ENCODE results near the gene AACS.
"Not testable (repeated sequence)": the region's sequence is repeated elsewhere in the genome, so short reads cannot be mapped to it uniquely, and the experiment has no call there.

AACS gene

GRCh38 chr12:125128439-125129178 lies 63.4 kb downstream of the AACS start:
- DNase-seq, result no peak

GRCh38 chr12:125129179-125129571 lies 63.9 kb downstream of the AACS start:
- no peak for DNase-seq

DNA sequence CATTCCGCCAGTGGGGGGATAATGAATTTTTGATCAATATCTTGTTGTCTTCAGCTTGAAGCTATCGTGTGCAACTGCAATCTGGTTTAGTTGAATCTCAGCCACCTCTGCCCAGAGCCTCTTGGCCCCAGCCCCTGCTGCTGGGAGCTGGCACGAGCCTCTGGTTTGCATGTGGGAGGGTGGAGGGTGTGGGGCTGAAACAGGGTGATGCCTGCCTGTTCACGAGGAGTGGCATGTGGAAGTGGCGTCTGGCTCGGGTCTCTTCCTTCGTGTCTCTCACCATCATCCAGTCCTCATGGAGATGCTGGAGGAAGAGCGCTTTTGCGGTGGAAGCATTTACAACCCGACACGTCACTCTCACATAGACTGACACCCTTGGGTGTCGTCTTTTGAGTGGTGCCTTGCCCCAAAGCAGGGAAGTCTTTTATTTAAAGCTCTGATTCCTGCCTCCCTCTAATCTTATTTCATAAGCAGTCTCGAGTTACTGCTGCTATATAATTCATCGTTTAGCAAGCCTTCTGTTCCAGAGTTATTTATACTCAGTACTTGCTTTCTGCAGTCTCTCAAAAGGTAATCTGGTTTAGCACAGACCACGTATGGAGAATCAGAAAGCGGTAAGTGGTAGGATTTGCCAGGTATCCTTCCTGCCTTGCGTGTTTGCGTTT lies 64.5 kb downstream of the AACS start:
- no peak for DNase-seq

DNA sequence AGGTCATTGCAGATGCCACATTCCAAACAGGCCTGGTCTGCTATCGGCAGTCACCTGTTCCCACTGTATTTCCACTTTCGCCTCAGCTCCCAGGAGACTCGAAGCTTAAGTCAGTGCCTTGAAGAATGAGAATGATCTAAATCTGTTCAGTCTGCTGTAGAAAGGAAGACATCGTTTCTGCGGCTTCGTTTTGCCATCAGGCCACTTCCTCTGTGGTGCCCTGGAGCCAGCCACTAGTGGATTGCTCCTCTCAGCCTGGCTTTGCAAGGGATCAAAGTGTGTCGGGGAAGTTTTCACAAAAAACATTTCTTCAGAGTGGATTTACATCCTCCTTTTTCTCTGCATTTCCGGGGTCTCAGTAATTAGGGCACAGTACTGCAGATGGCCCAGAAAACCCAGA lies 66.7 kb downstream of the AACS start:
- no peak for DNase-seq

DNA sequence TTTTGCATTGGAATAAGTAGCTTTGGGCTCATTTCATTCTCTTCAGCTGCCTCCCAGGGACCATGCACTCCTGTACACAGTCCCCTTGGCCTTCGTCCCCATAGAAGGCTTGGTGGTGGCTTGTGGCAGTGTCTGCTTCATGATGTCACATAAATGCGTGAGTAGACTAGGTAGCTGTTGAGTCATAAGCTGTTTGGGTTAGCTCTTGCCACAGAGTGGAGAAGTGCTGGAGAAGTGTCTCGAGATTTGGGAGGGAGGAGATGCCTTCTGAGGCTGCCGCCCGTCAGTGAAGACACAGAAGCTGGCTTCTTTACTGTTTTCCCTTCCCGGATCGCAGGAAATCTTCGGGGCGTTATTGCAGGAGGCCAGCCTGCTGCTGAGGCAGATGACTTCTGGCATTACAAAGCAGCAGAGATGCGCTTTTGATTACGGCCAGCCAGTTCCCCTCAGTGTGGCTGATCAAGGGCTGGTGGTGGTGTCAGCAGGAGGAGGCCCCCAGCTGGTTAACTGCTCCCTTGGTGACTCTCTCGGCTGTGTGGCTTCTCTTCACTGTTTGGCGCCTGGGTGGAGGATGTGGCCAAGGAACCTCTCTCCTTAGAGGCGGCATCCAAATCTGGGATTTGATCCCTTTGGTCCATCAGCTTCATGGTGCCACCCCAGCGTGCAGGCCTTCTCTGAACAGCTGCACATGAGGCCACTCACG lies 67.6 kb downstream of the AACS start:
- DNase-seq, result no peak

DNA sequence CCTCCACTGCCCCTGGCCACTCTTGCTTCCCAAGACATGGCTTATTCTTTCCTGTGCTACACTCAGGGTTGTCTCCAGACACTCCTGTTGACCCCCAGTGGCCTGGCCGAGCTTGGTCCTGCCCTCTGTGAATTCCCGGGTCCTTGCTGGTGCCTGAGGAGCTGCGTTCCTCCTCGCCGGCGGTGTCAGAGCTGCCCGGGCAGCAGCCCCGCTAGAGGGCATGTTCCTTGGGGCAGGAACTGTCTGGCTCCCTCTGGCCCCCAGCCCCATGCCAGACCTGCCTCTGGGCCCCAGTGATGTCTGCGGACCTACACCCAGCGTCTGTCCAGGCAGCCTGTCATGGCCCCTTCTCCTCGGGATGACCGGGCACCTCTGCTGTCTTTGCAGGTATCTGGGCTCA lies 68.4 kb downstream of the AACS start:
- DNase-seq, result no peak

DNA sequence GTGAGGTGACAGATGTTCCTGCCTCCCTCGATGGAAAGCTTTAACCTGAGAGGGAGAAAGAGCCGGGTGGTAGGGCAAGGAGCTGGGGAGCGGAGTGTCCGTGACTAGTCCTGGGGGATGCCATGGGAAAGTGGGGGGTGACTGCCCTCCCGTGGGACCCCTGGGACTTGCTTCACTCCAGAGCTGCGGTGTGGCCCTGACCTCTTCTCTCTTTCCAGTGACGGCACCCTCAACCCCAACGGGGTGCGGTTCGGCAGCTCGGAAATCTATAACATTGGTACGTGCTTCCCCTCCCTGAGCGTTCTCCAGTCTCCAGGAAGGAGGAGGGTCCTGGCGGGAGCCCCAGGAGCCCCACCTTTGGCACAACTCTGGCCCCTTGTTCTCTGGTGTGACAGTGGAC lies 69.3 kb downstream of the AACS start:
- no peak for DNase-seq

- no peak for DNase-seq
These were observed 70.7 kb downstream of the AACS start for GRCh38 chr12:125135906-125136305.

GRCh38 chr12:125136702-125137101 lies 71.5 kb downstream of the AACS start:
- no peak for DNase-seq

DNA sequence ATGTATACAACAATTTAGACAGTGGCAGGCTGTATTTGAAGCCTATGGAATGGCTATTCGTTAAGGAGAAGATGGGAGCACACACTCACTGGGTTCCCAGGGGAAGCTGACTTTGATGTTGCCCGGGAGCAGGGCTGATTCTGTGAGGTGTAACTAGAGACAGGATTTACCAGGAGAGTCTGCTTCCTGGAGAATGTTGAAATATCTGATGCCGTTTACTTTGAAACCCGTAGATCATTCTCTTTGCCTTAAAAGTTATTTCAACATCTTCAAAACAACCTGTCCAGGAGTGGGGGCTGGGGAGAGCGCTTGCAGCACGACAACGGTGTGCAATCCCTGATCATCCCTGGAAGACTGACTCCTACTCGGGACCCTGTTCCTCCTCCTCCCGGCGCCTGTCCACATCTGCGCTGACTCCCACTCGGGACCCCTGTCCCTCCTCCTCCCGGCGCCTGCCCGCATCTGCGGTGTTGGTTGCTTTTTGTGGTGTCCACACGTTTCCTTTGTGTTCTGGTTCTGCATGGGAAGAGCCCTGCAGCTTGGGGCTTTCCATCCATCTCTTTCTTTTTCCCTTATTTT lies 72.6 kb downstream of the AACS start:
- no peak for DNase-seq

DNA sequence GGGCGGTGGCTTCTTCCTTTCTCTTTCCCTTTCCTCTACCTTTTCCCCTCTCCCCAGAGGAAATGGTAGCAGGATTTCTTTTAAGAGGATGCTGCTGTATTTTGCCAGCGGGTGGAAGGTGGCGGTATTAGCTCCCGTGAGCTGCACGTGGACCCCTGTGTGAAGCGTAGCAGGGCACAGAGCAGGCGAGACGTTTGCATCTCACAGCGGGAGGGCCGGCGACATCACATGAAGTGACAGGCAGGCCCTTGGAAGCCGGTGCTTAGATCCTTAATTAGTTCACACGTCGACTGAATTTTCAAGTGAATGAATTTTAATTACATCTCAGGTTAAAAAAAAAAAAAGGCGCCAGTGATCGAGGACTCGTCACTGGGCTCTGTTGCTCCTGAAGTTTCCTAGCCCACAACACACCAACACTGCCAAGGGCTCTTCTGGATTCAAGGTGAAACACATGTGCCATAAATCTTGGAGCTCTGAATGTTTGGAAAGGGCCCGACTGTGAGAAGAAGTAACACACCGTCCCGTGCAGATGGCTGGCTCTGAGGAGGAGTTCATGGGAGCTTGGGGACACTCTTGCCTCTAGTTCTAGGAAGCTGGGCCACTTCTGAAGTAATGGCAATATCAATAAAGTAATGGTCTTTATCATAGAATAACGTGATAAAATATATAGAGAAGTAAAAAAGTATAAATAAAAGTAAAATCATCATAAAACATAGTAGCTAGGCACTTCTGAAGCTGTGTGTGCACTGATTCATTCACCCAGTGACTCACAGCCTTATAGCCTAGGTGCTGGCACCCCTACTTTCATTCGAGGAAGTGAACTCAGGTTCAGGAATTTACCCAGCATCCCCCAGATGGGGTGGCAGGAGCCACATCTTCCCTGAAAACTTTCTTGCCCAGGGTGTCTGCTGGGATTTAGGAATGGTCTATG lies 75.3 kb downstream of the AACS start:
- DNase-seq, result no peak

GRCh38 chr12:125141210-125141573 lies 76.0 kb downstream of the AACS start:
- not testable (repeated sequence) for DNase-seq

- no peak for DNase-seq
These were observed 77.4 kb downstream of the AACS start for GRCh38 chr12:125142601-125143000.

- DNase-seq, result no peak
These were observed 78.3 kb downstream of the AACS start for GRCh38 chr12:125143491-125143890.

DNA sequence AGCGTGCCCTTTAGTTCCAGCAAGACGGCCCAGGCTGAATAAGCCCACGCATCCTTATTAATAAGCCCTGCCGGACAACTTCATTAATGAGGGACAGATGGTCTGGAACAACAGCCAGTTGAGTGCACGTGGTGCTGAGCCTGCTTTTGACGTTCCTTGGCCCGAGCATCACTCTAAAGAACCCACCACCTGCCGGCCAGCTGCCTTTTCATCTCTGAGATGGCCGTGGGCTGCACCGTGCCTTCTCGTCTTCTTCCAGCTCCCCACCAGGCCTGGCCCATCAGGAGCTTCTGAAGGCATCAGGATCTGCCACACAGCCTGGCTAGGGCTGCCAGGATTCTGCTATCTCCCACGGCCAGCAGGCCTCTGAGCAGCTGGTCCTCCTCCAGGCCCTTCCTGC lies 80.0 kb downstream of the AACS start:
- DNase-seq, result no peak

DNA sequence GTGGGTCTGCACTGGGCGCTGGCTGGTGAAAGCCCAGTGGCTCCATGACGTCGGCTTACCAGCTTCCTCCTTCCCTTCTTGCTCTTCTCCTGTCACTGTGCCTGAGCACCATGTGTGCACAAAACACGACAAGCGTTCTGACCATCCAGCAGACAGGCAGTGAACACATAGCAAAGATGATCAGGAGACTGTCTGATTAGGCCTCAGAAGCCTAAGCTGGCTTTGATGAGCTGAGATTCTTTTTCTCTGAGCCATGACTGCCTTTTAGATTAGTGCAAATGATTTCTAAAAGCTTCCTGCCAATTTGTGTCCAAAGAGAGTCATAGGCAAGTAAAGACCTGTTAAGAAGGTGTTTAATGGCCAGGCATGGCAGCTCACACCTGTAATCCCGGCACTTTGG lies 83.1 kb downstream of the AACS start:
- no peak for DNase-seq

GRCh38 chr12:125149160-125150108 lies 84.2 kb downstream of the AACS start:
- no peak for DNase-seq

DNA sequence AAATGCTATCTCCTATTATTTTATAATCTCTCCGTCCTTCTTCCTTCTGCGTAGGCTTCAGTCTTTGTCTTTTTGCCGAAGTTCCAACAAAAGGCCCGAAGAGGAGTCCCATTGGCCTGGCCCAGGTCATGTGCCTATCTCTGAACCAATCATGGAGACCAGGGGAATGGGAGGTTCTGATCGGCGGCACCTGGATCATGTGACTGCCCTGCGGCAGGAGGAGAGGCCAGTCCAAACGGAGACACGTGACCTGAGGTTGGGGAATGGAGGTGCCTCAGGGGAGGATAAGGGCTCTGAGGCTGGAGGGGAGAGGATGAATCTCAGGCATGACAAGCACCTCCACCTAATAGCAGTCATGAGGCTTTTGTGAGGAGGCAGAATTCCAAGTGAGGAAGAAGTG lies 86.0 kb downstream of the AACS start:
- DNase-seq, result no peak

DNA sequence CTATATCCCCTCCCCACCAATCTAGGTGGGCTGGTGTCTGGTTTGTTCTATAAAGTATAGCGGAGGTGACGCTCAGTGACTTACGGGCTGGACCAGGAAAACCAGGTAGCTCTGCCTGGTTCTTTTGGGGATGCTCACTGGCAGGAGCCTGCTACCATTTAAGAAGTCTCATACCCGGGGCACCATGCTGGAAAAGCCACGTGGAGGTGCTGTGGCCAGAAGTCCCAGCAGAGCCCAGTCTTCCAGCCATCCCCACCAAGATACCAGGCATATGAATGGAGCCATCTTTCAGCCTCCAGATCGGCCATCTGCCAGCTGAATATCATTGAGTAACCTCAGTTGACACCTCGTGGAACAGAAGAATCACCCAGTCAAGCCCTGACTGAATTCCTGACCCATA lies 87.2 kb downstream of the AACS start:
- DNase-seq, result no peak

GRCh38 chr12:125155366-125155765 lies 90.1 kb downstream of the AACS start:
- DNase-seq, result no peak

DNA sequence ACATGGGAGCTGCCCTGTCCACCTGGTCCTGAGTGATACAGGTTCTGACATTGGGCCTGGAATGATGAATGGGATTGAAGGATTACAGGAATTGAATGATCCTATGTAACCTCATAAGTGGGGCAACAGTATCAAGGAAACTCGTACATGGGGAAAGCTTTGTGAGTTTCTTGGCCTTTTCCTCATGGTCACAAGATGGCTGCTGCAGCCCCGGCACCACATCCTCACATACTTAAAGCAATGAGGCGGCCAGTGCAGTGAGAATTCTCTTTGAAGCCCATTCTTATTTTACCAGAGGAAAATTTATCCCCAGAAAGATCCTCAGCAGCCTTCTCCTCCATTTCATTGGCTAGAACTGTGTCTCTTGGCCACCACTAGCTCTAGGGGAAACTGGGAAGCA lies 91.9 kb downstream of the AACS start:
- DNase-seq, result no peak

- DNase-seq, result no peak
These were observed 94.5 kb downstream of the AACS start for GRCh38 chr12:125159702-125160101.
